GM18505 (cell line): Measurements from ENCODE around the gene HECW1.
A peak's percentile ranks its signal among the peaks of the same experiment; 100 is the strongest.
"Not testable (repeated sequence)": the region's sequence is repeated elsewhere in the genome, so short reads cannot be mapped to it uniquely, and the experiment has no call there.

Experiments
- ATAC-seq: cut with Tn5 transposase; IDR thresholded peaks from one replicate; pipeline ENCODE4 v1.9.1; 2021; ENCODE audit not compliant: unreplicated experiment
- POLR2A ChIP-seq: IDR thresholded peaks from 4 replicates; pipeline ENCODE4 v1.6.1; 2011; ENCODE audit warnings: borderline replicate concordance; ENCODE audit not compliant: insufficient read depth, insufficient read length; ENCODE audit errors: extremely low read depth

Gene HECW1

DNA sequence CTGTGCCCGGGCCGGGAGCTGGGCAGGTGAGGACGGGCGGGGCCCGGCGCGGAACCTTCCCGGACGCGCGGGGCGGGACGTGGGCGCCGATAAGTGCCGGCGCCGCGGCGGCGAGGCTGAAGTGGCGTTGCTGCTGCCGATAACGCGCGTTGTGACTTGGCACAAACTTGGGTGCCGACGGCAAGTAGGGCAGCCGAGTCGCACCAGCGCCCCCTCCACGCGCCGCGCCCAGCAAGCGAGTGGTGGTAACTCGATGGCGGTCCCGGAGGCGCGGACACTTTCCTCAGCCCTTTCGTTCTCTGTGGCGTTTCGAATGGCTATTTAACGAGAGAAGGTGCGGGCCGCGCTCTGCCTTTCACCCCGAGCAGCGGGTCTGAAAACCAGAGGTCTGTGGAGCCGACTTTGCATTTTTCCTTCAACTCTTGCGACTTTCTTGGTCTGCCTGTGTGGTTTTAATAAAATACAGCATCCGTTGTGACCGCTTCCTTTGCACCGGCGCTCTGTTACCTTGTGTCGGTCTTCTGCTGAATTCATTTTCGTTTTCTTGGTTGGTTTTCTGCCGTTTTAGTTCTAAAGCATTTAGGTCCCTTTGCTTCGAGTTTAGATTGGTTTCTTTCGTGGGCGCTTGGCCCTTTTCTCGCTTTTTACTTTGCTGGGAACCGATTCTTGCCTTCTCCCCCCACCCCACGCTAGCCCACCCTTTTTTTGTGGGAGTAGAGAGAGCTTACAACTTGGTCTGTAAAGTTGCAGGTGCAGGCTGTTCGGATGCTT, 471.2 kb downstream of the HECW1 start:
- ATAC-seq: peak; percentile 19
- no peak for TF ChIP-seq POLR2A

DNA sequence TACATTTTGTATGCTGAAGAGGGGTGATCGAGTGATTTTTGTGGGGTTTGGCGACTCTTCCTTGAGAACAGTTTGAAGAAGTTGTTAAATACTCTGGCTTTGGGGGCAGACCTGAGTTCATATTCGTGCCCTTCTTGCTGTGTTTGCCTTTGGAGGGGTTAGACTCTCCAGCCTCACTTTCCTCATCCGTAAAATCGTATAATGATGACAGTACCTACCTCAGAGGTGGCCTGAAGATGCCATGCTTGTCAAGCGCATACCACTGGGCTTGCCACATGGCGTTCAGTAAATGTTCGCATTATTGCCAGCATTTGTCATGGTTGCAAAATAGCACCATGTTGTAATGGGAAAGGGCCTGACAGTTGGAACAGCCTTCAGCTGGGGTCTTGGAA, 471.7 kb downstream of the HECW1 start:
- no peak for ATAC-seq
- no peak for TF ChIP-seq POLR2A

DNA sequence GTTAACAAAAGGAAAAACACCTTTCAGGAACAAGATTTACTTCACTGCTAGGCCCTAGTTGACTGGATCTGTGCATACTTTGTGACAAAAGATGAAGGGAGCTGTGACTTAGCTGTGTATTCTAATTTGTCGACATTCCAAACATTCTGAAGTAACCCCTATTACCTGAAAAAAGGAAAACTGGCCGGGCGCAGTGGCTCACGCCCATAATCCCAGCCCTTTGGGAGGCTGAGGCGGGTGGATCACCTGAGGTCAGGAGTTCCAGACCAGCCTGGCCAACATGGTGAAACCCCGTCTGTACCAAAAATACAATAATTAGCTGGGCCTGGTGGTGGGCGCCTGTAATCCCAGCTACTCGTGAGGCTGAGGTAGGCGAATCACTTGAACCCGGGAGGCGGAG, 472.3 kb downstream of the HECW1 start:
- peak; percentile 17 for TF ChIP-seq POLR2A
- ATAC-seq: not testable (repeated sequence)

DNA sequence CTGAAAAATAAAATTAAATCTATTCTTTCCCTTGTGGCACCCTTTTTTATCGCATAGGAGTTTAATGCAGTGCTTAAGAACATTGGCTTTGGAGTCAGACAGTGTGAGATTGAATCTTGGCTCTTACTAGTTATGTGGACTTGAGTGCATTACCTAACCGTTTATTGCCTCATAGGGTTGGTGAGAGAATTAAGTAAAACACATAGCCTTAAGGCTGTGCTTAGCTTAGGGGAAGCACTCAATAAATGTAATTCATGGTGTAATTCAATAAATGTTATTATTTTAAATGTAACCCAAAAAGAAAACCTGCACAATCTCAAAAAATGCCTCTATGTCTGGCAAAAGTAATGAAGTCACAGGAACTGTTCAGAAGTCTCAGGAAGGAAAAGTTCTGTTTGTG, 473.1 kb downstream of the HECW1 start:
- ATAC-seq: no peak
- no peak for TF ChIP-seq POLR2A

DNA sequence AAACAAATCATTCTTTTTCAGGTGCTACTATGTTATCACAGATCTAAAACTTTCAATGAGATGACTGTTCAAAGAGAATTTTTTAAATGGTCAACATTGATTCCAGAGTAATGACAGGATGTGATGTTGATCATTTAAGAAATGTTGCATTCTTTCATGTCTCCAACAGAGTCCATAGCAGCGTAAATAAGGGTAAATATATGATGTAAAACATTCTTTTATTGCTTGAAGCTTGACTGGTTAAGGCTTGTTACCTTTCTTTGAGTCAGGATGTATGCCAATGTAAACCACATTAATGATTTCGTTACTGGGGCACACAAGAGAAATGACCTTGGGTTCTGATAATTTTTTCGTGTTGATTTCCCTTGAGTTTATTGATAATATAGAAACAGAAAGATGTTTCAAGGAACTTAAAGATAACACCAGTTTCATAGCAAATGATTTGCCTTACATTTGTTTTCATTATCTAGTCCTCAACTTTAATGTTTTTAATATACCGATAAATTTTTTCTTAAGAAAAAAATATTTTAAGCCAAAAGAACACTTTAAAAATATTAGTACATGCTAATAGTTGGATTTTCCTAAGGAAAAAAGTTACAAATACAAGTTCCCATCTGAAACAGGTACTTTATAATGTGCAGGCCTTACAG, 473.9 kb downstream of the HECW1 start:
- no peak for TF ChIP-seq POLR2A
- ATAC-seq: no peak

DNA sequence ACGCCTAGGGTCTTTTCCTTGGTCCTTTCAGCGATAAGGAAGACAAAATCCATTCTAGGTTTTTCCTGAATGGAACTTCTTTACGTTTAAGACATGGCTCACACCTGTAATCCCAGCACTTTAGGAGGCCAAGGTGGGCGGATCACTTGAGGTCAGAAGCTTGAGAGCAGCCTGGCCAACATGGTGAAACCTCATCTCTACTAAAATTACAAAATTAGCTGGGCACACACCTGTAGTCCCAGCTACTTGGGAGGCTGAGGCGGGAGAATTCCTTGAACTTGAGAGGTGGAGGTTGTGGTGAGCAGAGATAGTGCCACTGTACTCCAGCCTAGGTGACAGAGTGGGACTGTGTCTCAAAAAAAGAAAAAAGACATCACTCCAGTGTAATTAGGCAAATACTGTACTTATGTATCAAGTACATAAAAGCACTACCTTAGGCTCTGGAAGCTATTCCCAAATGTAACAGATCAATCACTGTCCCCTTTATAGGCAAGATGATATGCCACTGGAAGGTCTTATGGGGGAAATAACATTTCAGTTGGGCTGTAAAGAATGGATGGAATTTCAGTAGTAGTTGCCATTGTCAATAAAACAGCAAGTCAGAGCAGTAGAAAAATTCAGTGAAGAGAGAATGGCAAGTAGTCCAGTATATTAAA, 476.2 kb downstream of the HECW1 start:
- no peak for TF ChIP-seq POLR2A
- ATAC-seq: no peak

DNA sequence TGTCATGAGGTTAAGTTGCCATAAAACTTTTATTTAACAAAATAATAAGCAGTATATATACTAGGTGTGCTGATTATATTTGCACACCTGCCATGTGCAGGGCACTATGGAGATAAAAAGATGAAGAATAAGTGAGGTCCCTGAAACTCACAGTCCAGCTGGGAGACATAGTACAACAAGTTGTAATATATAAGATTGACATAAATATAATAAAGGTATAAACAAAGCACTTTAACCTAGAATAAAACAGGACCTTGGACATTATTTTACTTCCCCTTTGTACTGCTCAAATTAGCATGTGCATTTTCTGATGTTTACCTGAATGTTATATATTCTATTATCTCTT, 476.7 kb downstream of the HECW1 start:
- no peak for ATAC-seq
- no peak for TF ChIP-seq POLR2A

DNA sequence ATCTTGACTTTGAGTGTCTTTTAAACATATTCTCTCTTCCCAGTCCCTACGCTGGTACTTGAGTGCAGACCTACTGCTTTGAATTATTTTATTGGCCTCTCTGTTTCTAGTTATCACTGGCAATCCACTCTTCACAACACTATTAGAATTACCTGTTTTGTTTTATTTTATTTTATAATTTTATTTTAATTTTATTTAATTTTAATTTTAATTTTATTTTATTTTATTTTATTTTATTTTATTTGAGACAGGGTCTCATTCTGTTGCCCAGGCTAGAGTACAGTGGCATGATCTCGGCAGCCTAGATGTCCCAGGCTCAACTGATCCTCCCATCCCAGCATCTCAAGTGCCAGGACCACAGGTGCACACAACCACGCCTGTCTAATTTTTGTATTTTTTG, 477.3 kb downstream of the HECW1 start:
- no peak for TF ChIP-seq POLR2A
- no peak for ATAC-seq

DNA sequence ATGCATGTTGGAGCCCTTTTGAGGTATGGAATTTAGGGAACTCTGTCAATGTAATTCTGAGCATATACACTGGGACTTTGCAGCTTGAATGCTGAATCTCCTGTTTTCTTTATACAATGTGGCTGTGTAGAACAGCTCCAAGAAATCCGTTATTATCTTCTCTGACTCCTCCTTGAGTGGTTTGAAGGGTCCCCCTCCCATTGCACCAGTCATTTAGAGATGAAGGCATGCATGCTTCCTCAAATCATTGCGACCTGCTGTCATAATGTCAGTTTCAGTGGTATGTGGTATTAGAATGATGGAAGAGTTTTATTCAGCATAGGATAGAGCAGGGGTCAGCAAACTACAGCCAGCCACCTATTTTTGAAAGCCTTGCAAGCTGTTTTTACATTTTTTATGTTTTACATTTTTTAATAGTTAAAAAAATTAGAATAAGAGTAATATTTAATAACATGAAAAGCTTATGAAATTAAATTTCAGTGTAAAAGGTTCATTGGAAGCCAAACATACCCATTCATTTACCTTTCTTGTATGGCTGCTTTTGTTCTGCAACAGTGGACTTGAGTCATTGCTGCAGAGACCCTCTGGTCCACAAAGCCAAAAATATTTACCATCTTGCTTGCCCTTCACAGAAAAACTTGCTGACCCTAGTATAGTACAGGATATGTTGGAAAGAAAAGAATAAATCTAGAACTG, 478.6 kb downstream of the HECW1 start:
- ATAC-seq: peak; percentile 63
- TF ChIP-seq POLR2A: no peak

DNA sequence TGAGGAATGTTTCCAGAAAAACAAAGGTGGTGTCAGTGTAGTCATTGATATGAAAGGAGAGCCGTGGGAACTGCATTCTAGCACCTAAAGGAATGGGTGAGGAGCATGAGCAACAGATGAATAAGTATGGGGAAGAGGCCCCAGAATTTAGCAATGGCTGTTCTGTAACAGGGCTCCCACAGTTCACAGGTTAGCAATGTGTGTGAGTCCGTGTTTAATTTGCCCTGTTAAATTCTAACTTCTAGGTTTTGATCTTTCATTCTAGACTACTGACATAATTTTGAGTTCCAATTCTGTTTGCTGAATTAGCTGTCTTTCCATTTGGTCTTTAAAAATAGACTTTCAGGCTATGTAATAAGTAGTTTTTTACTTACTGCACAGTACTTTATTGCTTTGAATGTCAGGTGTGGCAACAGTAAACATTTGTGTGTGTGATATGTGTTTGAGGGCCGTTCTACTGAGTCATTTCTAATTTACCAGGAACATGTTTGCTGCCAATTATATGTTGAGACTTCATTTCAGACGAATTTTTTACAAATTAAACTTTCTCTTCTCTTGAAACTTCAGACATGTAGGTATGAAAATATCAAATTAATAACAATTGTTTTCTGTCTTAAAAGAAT, 479.2 kb downstream of the HECW1 start:
- no peak for TF ChIP-seq POLR2A
- peak; percentile 22 for ATAC-seq

DNA sequence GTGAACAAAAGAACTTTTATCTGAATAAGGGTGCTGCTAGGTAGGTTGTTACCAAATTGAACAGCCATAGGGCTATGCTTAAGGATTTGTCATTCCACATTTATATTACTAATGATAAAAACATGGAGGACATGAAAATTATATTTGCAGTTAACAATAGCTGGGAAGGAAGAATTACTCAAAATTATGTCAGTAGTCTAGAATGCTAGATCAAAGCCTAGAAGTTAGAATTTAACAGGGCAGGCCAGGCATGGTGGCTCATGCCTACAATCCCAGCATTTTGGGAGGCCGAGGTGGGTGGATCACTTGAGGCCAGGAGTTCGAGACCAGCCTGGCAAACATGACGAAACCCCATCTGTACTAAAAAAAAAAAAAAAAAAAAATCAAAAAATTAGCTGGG, 479.9 kb downstream of the HECW1 start:
- TF ChIP-seq POLR2A: no peak

DNA sequence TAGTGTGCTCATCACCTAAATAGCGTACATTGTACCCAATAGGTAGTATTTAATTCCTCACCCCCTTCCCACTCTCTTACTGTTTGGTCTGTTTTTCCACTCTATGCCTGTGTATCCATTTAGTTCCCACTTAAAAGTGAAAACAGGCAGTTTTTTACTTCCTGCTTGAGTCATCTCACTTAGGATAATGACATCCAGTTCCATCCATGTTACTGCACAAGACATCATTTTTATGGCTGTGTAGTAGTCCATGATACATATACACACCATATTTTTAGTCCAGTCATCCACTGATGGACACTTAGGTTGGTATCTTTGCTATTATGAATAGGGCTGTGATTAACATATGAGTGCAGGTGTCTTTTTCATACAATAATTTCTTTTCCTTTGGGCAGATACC, 480.6 kb downstream of the HECW1 start:
- TF ChIP-seq POLR2A: no peak
- ATAC-seq: no peak

More for the DNA sequence above, 479.9 kb downstream of the HECW1 start:
- ATAC-seq: no peak

DNA sequence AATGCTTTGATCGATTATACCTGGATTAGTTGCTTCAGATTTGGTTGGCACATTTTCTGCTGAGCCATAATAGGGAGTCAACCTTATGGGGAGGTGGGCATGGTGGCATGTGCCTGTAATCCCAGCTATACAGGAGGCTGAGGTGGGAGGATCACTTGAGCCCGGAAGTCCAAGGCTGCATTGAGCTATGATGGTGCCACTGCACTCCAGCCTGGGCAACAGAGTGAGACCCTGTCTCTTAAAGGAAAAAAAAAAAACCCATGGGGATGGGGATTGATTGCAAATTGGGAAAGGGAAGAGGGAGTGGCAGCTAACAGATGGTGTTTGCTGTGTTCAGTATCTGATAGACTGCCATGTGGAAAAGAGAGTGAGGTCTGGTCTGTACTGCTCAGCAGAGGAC, 481.6 kb downstream of the HECW1 start:
- ATAC-seq: no peak
- TF ChIP-seq POLR2A: no peak

DNA sequence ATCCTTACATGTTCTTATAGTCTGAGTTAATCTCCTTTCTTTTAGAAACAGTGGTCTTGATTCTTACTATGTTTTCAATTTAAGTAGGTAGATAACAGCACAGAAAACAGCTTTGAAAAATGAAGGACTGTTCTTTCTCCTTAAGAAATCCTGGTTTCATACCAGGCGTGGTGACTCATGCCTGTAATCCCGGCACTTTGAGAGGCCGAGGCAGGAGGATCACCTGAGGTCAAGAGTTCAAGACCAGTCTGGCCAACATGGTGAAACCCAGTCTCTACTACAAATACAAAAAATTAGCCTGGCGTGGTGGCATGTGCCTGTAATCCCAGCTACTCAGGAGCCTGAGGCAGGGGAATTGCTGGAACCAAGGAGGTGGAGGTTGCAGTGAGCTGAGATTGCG, 484.0 kb downstream of the HECW1 start:
- ATAC-seq: not testable (repeated sequence)
